OCI-LY7 (cell line): ENCODE measurements around the gene IFIH1. TPM values are rescaled to one million over a fixed set of nuclear protein-coding genes. Genes with fewer than 3 reads are reported as not detected.

ENCODE experiments used
- BruUV-seq: library from RNA; stranded (reverse); fragments of 400-500 nt; replicated peaks from 2 replicates; lab custom pipeline; 2021; lab: Mats Ljungman, UMichigan
- CTCF ChIA-PET: fragments of 300-600 bp; sonication (Branson Sonifier 250); formaldehyde crosslinking; loops from one replicate; lab custom pipeline; 2022; ENCODE audit warnings: antibody characterized with exemption; ENCODE audit not compliant: unreplicated experiment; lab: Charles Lee
- POLR2A ChIA-PET: fragments of 300-600 bp; sonication (Branson Sonifier 250); formaldehyde crosslinking; loops from one replicate; lab custom pipeline; 2022; ENCODE audit warnings: antibody characterized with exemption; lab: Charles Lee
- DNase-seq: peaks from one replicate; pipeline ENCODE4 v3.0.0-alpha.2; 2015; ENCODE audit warnings: low spot score
- H2AFZ ChIP-seq: fragments of 200-600 bp; sonication (generic), shearing (Covaris generic); 2 replicates; pipeline ENCODE4 v1.6.1; 2014; ENCODE audit warnings: mild to moderate bottlenecking, antibody characterized with exemption, low read length, moderate library complexity
- H3K27ac ChIP-seq: fragments of 200-600 bp; sonication (generic); 2 replicates; pipeline ENCODE4 v1.5.1; 2014; ENCODE audit warnings: mixed run types, low read depth, mild to moderate bottlenecking, moderate library complexity, low read length, inconsistent platforms; ENCODE audit not compliant: poor library complexity, severe bottlenecking
- H3K36me3 ChIP-seq: fragments of 200-600 bp; sonication (generic); 2 replicates; pipeline ENCODE4 v1.6.1; 2014; ENCODE audit warnings: mild to moderate bottlenecking, antibody characterized with exemption, low read length, moderate library complexity, mixed read lengths; ENCODE audit not compliant: insufficient read depth
- H3K4me1 ChIP-seq: fragments of 200-600 bp; sonication (generic); 2 replicates; pipeline ENCODE4 v1.5.1; 2014; ENCODE audit warnings: mild to moderate bottlenecking, low read length; ENCODE audit not compliant: insufficient read depth, poor library complexity, severe bottlenecking
- H3K4me2 ChIP-seq: fragments of 200-600 bp; sonication (generic); 2 replicates; pipeline ENCODE4 v1.6.1; 2014; ENCODE audit warnings: mild to moderate bottlenecking, low read length
- H3K4me3 ChIP-seq: fragments of 200-600 bp; sonication (generic); 2 replicates; pipeline ENCODE4 v1.5.1; 2014; ENCODE audit warnings: mild to moderate bottlenecking, low read depth, low read length; ENCODE audit not compliant: poor library complexity, severe bottlenecking
- H3K79me2 ChIP-seq: fragments of 200-600 bp; sonication (generic); 2 replicates; pipeline ENCODE4 v1.6.1; 2016; ENCODE audit warnings: low read depth, mild to moderate bottlenecking, low read length, moderate library complexity, mixed read lengths; ENCODE audit not compliant: insufficient read depth
- H3K9me2 ChIP-seq: fragments of 200-600 bp; sonication (generic); 2 replicates; pipeline ENCODE4 v1.6.1; 2016; ENCODE audit warnings: mild to moderate bottlenecking, low read length, mixed read lengths; ENCODE audit not compliant: insufficient read depth
- H3K9me3 ChIP-seq: fragments of 200-600 bp; sonication (generic); 2 replicates; pipeline ENCODE4 v1.6.1; 2014; ENCODE audit warnings: mild to moderate bottlenecking, mixed run types, low read length, mixed read lengths
- H4K20me1 ChIP-seq: fragments of 200-600 bp; sonication (generic); 2 replicates; pipeline ENCODE4 v1.6.1; 2014; ENCODE audit warnings: mild to moderate bottlenecking, antibody characterized with exemption, low read length, moderate library complexity, mixed read lengths; ENCODE audit not compliant: insufficient read depth
- EZH2phosphoT487 ChIP-seq: fragments of 200-600 bp; sonication (generic); IDR thresholded peaks from 2 replicates; pipeline ENCODE4 v1.6.1; 2018; ENCODE audit warnings: low read depth, borderline replicate concordance, mild to moderate bottlenecking, mixed run types, antibody characterized with exemption, low read length, moderate library complexity, mixed read lengths
- intact Hi-C: fragments of 100-400 bp; cut with micrococcal nuclease; formaldehyde crosslinking; loops from one replicate; pipeline ENCODE4 v1.10.0; 2022; ENCODE audit not compliant: unreplicated experiment
- total RNA-seq, 2 experiments: library from RNA; depleted of rRNA in 1 of 2; stranded (reverse); fragments of >200 nt in 1 of 2; shearing (Covaris generic) in 1 of 2; gene quantifications; 2 replicates each; pipeline ENCODE4 v1.2.3, GENCODE V29; 2014 to 2022
- TF ChIP-seq, protein P1 (sequence below): fragments of 200-600 bp; sonication (generic); conservative IDR thresholded peaks from 2 replicates; pipeline ENCODE4 v1.5.1; 2014; ENCODE audit warnings: mild to moderate bottlenecking, antibody characterized with exemption, low read length, moderate library complexity, mixed read lengths

The IFIH1 gene
- total RNA-seq, 2 experiments from 2014 or later = 10.6 to 12.3 TPM

GRCh38 chr2:162327806-162328205 is 9.3 kb upstream of the IFIH1 start:
- H3K36me3 ChIP-seq = no peaks in the 10 kb centered on the region; the same call in 1 of the 2 replicates
- H3K27ac ChIP-seq = no peak overlapping the region
- H3K4me3 ChIP-seq = no peak overlapping the region
- intact Hi-C loops = no loop called here
- H3K4me1 ChIP-seq = peaks cover 9% of the 10 kb centered on the region
- CTCF ChIA-PET = no interaction called here
- no peak overlapping the region for H3K4me2 ChIP-seq
- POLR2A ChIA-PET = interaction anchor here (0.7 to 1.9 kb wide), 3 partner anchors 13 to 1788 kb away, joined by 4 to 10 read pairs (median 6); no protein-coding TSS in a partner anchor
- H3K9me2 ChIP-seq = no peaks in the 10 kb centered on the region
- H2AFZ ChIP-seq = no peak overlapping the region
- TF ChIP-seq, protein P1, sequence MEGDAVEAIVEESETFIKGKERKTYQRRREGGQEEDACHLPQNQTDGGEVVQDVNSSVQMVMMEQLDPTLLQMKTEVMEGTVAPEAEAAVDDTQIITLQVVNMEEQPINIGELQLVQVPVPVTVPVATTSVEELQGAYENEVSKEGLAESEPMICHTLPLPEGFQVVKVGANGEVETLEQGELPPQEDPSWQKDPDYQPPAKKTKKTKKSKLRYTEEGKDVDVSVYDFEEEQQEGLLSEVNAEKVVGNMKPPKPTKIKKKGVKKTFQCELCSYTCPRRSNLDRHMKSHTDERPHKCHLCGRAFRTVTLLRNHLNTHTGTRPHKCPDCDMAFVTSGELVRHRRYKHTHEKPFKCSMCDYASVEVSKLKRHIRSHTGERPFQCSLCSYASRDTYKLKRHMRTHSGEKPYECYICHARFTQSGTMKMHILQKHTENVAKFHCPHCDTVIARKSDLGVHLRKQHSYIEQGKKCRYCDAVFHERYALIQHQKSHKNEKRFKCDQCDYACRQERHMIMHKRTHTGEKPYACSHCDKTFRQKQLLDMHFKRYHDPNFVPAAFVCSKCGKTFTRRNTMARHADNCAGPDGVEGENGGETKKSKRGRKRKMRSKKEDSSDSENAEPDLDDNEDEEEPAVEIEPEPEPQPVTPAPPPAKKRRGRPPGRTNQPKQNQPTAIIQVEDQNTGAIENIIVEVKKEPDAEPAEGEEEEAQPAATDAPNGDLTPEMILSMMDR = no peak
- no peak for TF ChIP-seq EZH2phosphoT487
- H4K20me1 ChIP-seq = no peaks in the 10 kb centered on the region
- DNase-seq = no peak
- no peaks in the 10 kb centered on the region for H3K79me2 ChIP-seq
- BruUV-seq = no TSS peak
- peaks cover 8% of the 10 kb centered on the region; the same call in 1 of the 2 replicates for H3K9me3 ChIP-seq

DNA sequence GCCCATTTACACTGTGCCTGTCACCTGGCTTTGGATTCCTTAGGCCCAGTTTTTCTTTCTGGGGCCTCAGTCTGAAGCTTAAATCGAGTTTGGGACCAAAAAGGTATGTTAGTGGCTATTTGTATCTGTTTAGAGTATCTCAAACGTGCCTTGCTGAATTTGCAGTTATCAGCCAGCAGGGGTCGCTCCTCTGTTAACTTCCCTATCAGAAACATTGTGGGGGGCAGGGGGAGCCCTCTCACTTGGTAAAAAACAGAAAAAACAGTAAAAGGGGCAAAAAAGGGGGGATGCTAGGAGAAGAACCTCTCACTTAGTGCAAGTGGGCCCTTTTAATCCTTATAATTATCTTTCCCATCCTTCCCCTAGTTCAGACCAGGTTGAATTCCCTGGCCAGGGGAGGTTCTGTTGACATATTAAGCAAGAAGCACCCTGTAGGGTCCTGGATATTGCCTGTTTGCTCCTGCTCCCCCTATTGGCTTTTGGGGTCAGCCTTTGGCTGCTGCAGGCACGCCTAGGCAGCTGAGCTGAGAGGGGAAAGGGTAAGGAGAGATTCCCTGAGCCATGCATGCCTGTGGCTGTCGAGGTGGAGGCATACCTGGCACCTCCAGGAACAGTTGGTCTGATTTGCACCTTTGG is 8.8 kb upstream of the IFIH1 start:
- no peaks in the 10 kb centered on the region for H3K79me2 ChIP-seq
- ChIA-PET CTCF (no interaction called here), POLR2A (no interaction called here)
- no peaks in the 10 kb centered on the region for H3K9me2 ChIP-seq
- TF ChIP-seq, protein P1 = peak; percentile 77
- no peak for TF ChIP-seq EZH2phosphoT487
- H3K4me1 ChIP-seq = peaks cover 9% of the 10 kb centered on the region
- H3K4me3 ChIP-seq = no peak overlapping the region
- no TSS peak for BruUV-seq
- no peaks in the 10 kb centered on the region; the same call in 1 of the 2 replicates for H3K36me3 ChIP-seq
- H3K4me2 ChIP-seq = no peak overlapping the region
- H4K20me1 ChIP-seq = no peaks in the 10 kb centered on the region
- H3K27ac ChIP-seq = no peak overlapping the region
- intact Hi-C loops = no loop called here
- peaks cover 8% of the 10 kb centered on the region; the same call in 1 of the 2 replicates for H3K9me3 ChIP-seq
- H2AFZ ChIP-seq = no peak overlapping the region
- no peak for DNase-seq

DNA sequence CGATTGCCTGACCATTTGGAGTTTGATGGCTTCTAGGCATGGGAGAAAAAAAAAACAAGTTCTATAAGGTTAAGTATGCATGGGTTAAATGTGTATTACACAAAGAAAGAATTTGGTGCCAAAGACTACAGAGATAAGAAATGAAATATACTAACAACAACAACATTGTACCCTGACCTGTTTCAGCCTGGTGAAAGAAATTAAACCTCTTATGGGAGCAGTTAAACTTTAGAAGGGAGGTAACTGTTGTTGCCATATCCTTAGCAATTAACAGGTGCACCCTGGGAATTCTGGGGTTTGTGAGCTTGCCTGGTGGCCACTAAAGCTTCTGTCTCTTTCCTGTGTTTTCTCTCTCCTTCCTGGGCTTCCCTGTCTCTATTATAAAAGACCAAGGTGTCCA is 6.5 kb upstream of the IFIH1 start:
- no peaks in the 10 kb centered on the region for H4K20me1 ChIP-seq
- H3K79me2 ChIP-seq = no peaks in the 10 kb centered on the region
- no TSS peak for BruUV-seq
- H3K4me3 ChIP-seq = no peak overlapping the region
- H3K27ac ChIP-seq = no peak overlapping the region
- CTCF ChIA-PET = no interaction called here
- H2AFZ ChIP-seq = no peak overlapping the region
- no peaks in the 10 kb centered on the region for H3K9me2 ChIP-seq
- no peak for DNase-seq
- intact Hi-C loops = no loop called here
- no peaks in the 10 kb centered on the region; the same call in 1 of the 2 replicates for H3K36me3 ChIP-seq
- H3K4me1 ChIP-seq = peaks cover 14% of the 10 kb centered on the region
- TF ChIP-seq, protein P1 = no peak
- TF ChIP-seq EZH2phosphoT487 = no peak
- POLR2A ChIA-PET = interaction anchor here (0.6 kb wide), 1 partner anchor 137 kb away, joined by 3 read pairs; no protein-coding TSS in a partner anchor
- no peak overlapping the region for H3K4me2 ChIP-seq
- peaks cover 8% of the 10 kb centered on the region; the same call in 1 of the 2 replicates for H3K9me3 ChIP-seq
